ENCODE results near the gene PLA2G4A. TPM values are rescaled to one million over a fixed set of nuclear protein-coding genes. Genes with fewer than 3 reads are reported as not detected.

Gene PLA2G4A
- total RNA-seq, 2 experiments from 2014 or later, result 0.13 to 0.20 TPM

- Mint-ChIP-seq H3K36me3 (ENCODE audit: low read depth) (no peaks in the 10 kb centered on the region), H3K9me3 (no peaks in the 10 kb centered on the region), H3K27me3 (no peaks in the 10 kb centered on the region), H3K4me3 (no peak overlapping the region), H3K4me1 (peaks cover 3% of the 10 kb centered on the region), H3K27ac (no peak overlapping the region)
- no peak for DNase-seq
- CTCF ChIA-PET, result no interaction called here
- POLR2A ChIA-PET, result no interaction called here
Observed at GRCh38 chr1:186869526-186870228, 40.9 kb downstream of the PLA2G4A start.

GRCh38 chr1:186871784-186872183, 43.0 kb downstream of the PLA2G4A start:
- Mint-ChIP-seq H3K27ac (no peak overlapping the region), H3K36me3 (ENCODE audit: low read depth) (no peaks in the 10 kb centered on the region), H3K27me3 (no peaks in the 10 kb centered on the region), H3K4me1 (no peaks in the 10 kb centered on the region), H3K4me3 (no peak overlapping the region), H3K9me3 (no peaks in the 10 kb centered on the region)
- no peak for DNase-seq
- POLR2A ChIA-PET, result no interaction called here
- CTCF ChIA-PET, result no interaction called here

- H3K4me3 Mint-ChIP-seq, result no peak overlapping the region
- DNase-seq, result no peak
- H3K27ac Mint-ChIP-seq, result no peak overlapping the region
- CTCF ChIA-PET, result no interaction called here
- H3K27me3 Mint-ChIP-seq, result no peaks in the 10 kb centered on the region
- H3K9me3 Mint-ChIP-seq, result no peaks in the 10 kb centered on the region
- POLR2A ChIA-PET, result no interaction called here
- no peaks in the 10 kb centered on the region for H3K4me1 Mint-ChIP-seq
- H3K36me3 Mint-ChIP-seq (ENCODE audit: low read depth), result no peaks in the 10 kb centered on the region
Observed at GRCh38 chr1:186872291-186872690, 43.5 kb downstream of the PLA2G4A start.

- ChIA-PET CTCF (no interaction called here), POLR2A (no interaction called here)
- no peaks in the 10 kb centered on the region for H3K27me3 Mint-ChIP-seq
- H3K9me3 Mint-ChIP-seq, result no peaks in the 10 kb centered on the region
- H3K27ac Mint-ChIP-seq, result no peak overlapping the region
- no peaks in the 10 kb centered on the region for H3K4me1 Mint-ChIP-seq
- H3K36me3 Mint-ChIP-seq (ENCODE audit: low read depth), result no peaks in the 10 kb centered on the region
- DNase-seq, result no peak
- H3K4me3 Mint-ChIP-seq, result no peak overlapping the region
Observed at GRCh38 chr1:186873687-186874086, 44.9 kb downstream of the PLA2G4A start.

- Mint-ChIP-seq H3K9me3 (no peaks in the 10 kb centered on the region), H3K27ac (no peak overlapping the region), H3K4me1 (no peaks in the 10 kb centered on the region), H3K4me3 (no peak overlapping the region), H3K36me3 (ENCODE audit: low read depth) (no peaks in the 10 kb centered on the region), H3K27me3 (no peaks in the 10 kb centered on the region)
- ChIA-PET POLR2A (no interaction called here), CTCF (no interaction called here)
- no peak for DNase-seq
Observed at GRCh38 chr1:186875896-186876835, 47.4 kb downstream of the PLA2G4A start.

GRCh38 chr1:186878356-186878755, 49.6 kb downstream of the PLA2G4A start:
- H3K4me1 Mint-ChIP-seq, result no peaks in the 10 kb centered on the region
- no peak for DNase-seq
- ChIA-PET CTCF (no interaction called here), POLR2A (no interaction called here)
- no peak overlapping the region for H3K4me3 Mint-ChIP-seq
- no peaks in the 10 kb centered on the region for H3K36me3 Mint-ChIP-seq (ENCODE audit: low read depth)
- H3K27ac Mint-ChIP-seq, result no peak overlapping the region
- no peaks in the 10 kb centered on the region for H3K27me3 Mint-ChIP-seq
- H3K9me3 Mint-ChIP-seq, result no peaks in the 10 kb centered on the region

- Mint-ChIP-seq H3K9me3 (no peaks in the 10 kb centered on the region), H3K36me3 (ENCODE audit: low read depth) (no peaks in the 10 kb centered on the region), H3K4me3 (no peak overlapping the region), H3K27ac (no peak overlapping the region), H3K4me1 (no peaks in the 10 kb centered on the region), H3K27me3 (no peaks in the 10 kb centered on the region)
- ChIA-PET POLR2A (no interaction called here), CTCF (no interaction called here)
- no peak for DNase-seq
Observed at GRCh38 chr1:186880982-186881381, 52.2 kb downstream of the PLA2G4A start.

GRCh38 chr1:186882372-186883134, 53.8 kb downstream of the PLA2G4A start:
- POLR2A ChIA-PET, result no interaction called here
- Mint-ChIP-seq H3K36me3 (ENCODE audit: low read depth) (no peaks in the 10 kb centered on the region), H3K9me3 (no peaks in the 10 kb centered on the region), H3K27ac (no peak overlapping the region), H3K4me1 (no peaks in the 10 kb centered on the region), H3K4me3 (no peak overlapping the region), H3K27me3 (no peaks in the 10 kb centered on the region)
- CTCF ChIA-PET, result no interaction called here
- DNase-seq, result no peak

GRCh38 chr1:186884251-186884650, 55.5 kb downstream of the PLA2G4A start:
- POLR2A ChIA-PET, result no interaction called here
- DNase-seq, result no peak
- no peak overlapping the region for H3K4me3 Mint-ChIP-seq
- no peaks in the 10 kb centered on the region for H3K4me1 Mint-ChIP-seq
- H3K9me3 Mint-ChIP-seq, result no peaks in the 10 kb centered on the region
- no peaks in the 10 kb centered on the region for H3K36me3 Mint-ChIP-seq (ENCODE audit: low read depth)
- H3K27me3 Mint-ChIP-seq, result no peaks in the 10 kb centered on the region
- H3K27ac Mint-ChIP-seq, result no peak overlapping the region
- CTCF ChIA-PET, result no interaction called here

GRCh38 chr1:186887203-186887602, 58.5 kb downstream of the PLA2G4A start:
- Mint-ChIP-seq H3K27me3 (no peaks in the 10 kb centered on the region), H3K27ac (no peak overlapping the region), H3K9me3 (no peaks in the 10 kb centered on the region), H3K4me1 (no peaks in the 10 kb centered on the region), H3K4me3 (no peak overlapping the region), H3K36me3 (ENCODE audit: low read depth) (no peaks in the 10 kb centered on the region)
- ChIA-PET POLR2A (no interaction called here), CTCF (no interaction called here)
- DNase-seq, result no peak

GRCh38 chr1:186888367-186888766, 59.6 kb downstream of the PLA2G4A start:
- H3K27ac Mint-ChIP-seq, result no peak overlapping the region
- no peaks in the 10 kb centered on the region for H3K9me3 Mint-ChIP-seq

GRCh38 chr1:186892936-186893335, 64.2 kb downstream of the PLA2G4A start:
- H3K4me3 Mint-ChIP-seq, result no peak overlapping the region
- ChIA-PET POLR2A (no interaction called here), CTCF (no interaction called here)
- no peak for DNase-seq
- no peaks in the 10 kb centered on the region for H3K4me1 Mint-ChIP-seq
- H3K9me3 Mint-ChIP-seq, result no peaks in the 10 kb centered on the region
- H3K27ac Mint-ChIP-seq, result no peak overlapping the region
- no peaks in the 10 kb centered on the region for H3K27me3 Mint-ChIP-seq
- H3K36me3 Mint-ChIP-seq (ENCODE audit: low read depth), result no peaks in the 10 kb centered on the region

More at GRCh38 chr1:186888367-186888766, 59.6 kb downstream of the PLA2G4A start:
- CTCF ChIA-PET, result no interaction called here
- DNase-seq, result no peak
- H3K36me3 Mint-ChIP-seq (ENCODE audit: low read depth), result no peaks in the 10 kb centered on the region
- no peak overlapping the region for H3K4me3 Mint-ChIP-seq
- H3K4me1 Mint-ChIP-seq, result no peaks in the 10 kb centered on the region
- POLR2A ChIA-PET, result no interaction called here
- H3K27me3 Mint-ChIP-seq, result no peaks in the 10 kb centered on the region

GRCh38 chr1:186894415-186894814, 65.7 kb downstream of the PLA2G4A start:
- ChIA-PET POLR2A (no interaction called here), CTCF (no interaction called here)
- no peaks in the 10 kb centered on the region for H3K4me1 Mint-ChIP-seq
- DNase-seq, result no peak
- no peak overlapping the region for H3K27ac Mint-ChIP-seq
- H3K36me3 Mint-ChIP-seq (ENCODE audit: low read depth), result no peaks in the 10 kb centered on the region
- no peaks in the 10 kb centered on the region for H3K9me3 Mint-ChIP-seq
- H3K27me3 Mint-ChIP-seq, result no peaks in the 10 kb centered on the region
- no peak overlapping the region for H3K4me3 Mint-ChIP-seq
